GM19351 (cell line): ENCODE results near the gene PCDHGA2.

Source experiments
- ATAC-seq: cut with Tn5 transposase; IDR thresholded peaks from one replicate; pipeline ENCODE4 v1.9.1; 2021; ENCODE audit warnings: mild to moderate bottlenecking, moderate library complexity; ENCODE audit not compliant: unreplicated experiment

PCDHGA2 gene

GRCh38 chr5:141382469-141383294 lies 44.1 kb downstream of the PCDHGA2 start, which contains the start of gene PCDHGA7:
Gene PCDHGA7, plus strand, starts transcription at chr5:141382742. Its CDS starts 158 bp downstream, at chr5:141382900.
- no peak for ATAC-seq

- no peak for ATAC-seq
These were observed 44.8 kb downstream of the PCDHGA2 start for GRCh38 chr5:141383345-141383744.

- ATAC-seq: no peak
These were observed 46.1 kb downstream of the PCDHGA2 start for GRCh38 chr5:141384471-141385267.

GRCh38 chr5:141387557-141388311 lies 49.2 kb downstream of the PCDHGA2 start, which contains the start of gene PCDHGB4:
Gene PCDHGB4, plus strand, starts transcription at chr5:141387698. Its CDS starts 187 bp downstream, at chr5:141387885.
- peak; percentile 44 for ATAC-seq

GRCh38 chr5:141388661-141389060 lies 50.1 kb downstream of the PCDHGA2 start:
- ATAC-seq: no peak

- ATAC-seq: no peak
These were observed 50.8 kb downstream of the PCDHGA2 start for GRCh38 chr5:141389153-141390042.

- no peak for ATAC-seq
These were observed 54.1 kb downstream of the PCDHGA2 start, which contains the start of gene PCDHGA8 for GRCh38 chr5:141392429-141393198. Gene PCDHGA8, plus strand, starts transcription at chr5:141392633. Its CDS starts 181 bp downstream, at chr5:141392814.
